Gastroesophageal sphincter (tissue), 3 donors: Measurements from ENCODE around the gene CDHR4.

Source experiments
- CTCF ChIP-seq, 4 experiments: fragments of 200-600 bp in 2 of 4; fragments of 450-650 bp in 2 of 4; sonication (generic) in 1 of 4; IDR thresholded peaks; one replicate each; pipeline ENCODE4 v1.5.1; 2017 to 2019; ENCODE audit warnings: antibody characterized with exemption in 4 of 4, mild to moderate bottlenecking in 2 of 4, moderate library complexity in 2 of 4
- EP300 ChIP-seq: sonication (generic); formaldehyde crosslinking; IDR thresholded peaks from one replicate; pipeline ENCODE4 v1.6.1; 2017; ENCODE audit warnings: antibody characterized with exemption, mild to moderate bottlenecking

GRCh38 chr3:49799105-49799504 is 568 bp downstream of the CDHR4 start:
- TF ChIP-seq CTCF (IDR thresholded peaks at IDR 0.05) (no peak), EP300 (no peak)
